Fibroblast of the aortic adventitia (primary cell): Measurements from ENCODE around the gene IL19. TPM values are rescaled to one million over a fixed set of nuclear protein-coding genes. Genes with fewer than 3 reads are reported as not detected.
A peak's percentile ranks its signal among the peaks of the same experiment; 100 is the strongest.

Experiments
- DNase-seq: peaks from one replicate; pipeline ENCODE4 v3.0.0-alpha.2; 2010; ENCODE audit warnings: low read depth
- H3K4me3 ChIP-seq: 2 replicates; pipeline ENCODE4 v1.5.1; 2011; ENCODE audit warnings: low read depth, mild to moderate bottlenecking, control low read depth, low read length, moderate library complexity
- CTCF ChIP-seq: IDR thresholded peaks from 2 replicates; pipeline ENCODE4 v1.5.1; 2011; ENCODE audit warnings: mild to moderate bottlenecking, low read length, control low read depth, inconsistent platforms; ENCODE audit not compliant: insufficient read depth
- total RNA-seq: library from RNA; depleted of rRNA; stranded (reverse); fragments of >200 nt; gene quantifications from 2 replicates; pipeline ENCODE4 v1.2.3, GENCODE V29; 2012; ENCODE audit warnings: low replicate concordance

IL19 gene
- total RNA-seq, 1 donor: not detected

DNA sequence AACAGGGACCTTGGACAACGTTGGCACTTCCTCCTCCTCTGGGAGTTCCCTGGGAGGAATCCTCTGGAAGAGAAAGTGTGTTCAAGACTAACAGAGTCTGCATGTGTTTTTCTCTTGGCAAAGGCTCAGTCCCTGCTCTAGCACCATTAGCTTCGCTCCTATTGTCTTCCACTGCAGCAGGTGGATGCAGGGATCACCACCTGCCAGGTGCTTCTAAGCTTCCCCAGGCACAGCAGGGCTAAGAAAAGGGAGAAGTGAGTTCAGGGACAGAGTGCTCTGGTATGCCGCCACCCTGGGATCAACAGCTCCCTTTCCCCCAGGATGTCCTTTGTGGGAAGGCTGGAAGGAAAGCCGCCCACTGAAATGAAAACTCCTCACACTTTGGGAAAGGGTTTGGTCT, 50.9 kb downstream of the IL19 start:
- DNase-seq: no peak
- H3K4me3 ChIP-seq: no peak overlapping the region
- TF ChIP-seq CTCF: no peak

DNA sequence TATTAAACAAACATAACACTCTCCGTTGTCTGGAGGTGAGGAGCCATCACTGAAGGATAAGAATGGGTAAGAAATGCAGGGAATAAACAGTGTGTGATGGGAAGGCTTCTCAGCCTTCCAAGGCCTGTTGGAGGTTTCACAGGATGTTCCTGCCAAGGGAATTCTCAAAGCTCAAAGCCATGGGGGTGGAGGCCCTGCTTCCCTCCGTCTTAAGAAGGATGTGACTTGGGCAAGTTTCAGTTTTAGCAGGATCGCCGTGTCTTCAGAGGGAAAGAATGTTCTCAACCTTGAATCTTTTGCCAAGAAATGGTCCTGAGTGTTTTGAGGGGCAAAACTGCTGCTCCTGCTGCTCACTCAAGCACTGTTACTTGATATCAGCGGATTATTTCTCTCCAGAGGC, 53.2 kb downstream of the IL19 start:
- TF ChIP-seq CTCF: no peak
- H3K4me3 ChIP-seq: no peak overlapping the region
- peak; percentile 72 for DNase-seq

DNA sequence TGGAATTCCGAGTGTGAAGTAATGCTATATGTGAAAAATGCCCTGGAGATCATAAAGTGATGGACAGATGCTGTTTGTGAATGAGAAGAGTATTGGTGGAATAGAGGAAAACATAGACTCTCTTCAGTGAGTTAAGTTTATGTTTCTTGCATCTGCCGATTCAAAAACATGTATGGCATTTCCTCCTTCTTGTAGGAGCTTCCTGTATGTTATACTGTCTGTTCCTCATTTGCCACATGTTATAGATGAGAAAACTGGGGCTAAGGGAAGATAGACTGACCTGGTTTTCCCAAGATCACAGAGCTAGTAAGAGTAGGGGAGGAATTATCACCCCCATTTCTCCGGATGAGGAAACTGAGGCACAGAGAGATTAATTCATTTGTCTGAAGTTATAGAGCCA, 53.8 kb downstream of the IL19 start:
- no peak for DNase-seq
- H3K4me3 ChIP-seq: no peak overlapping the region
- no peak for TF ChIP-seq CTCF

DNA sequence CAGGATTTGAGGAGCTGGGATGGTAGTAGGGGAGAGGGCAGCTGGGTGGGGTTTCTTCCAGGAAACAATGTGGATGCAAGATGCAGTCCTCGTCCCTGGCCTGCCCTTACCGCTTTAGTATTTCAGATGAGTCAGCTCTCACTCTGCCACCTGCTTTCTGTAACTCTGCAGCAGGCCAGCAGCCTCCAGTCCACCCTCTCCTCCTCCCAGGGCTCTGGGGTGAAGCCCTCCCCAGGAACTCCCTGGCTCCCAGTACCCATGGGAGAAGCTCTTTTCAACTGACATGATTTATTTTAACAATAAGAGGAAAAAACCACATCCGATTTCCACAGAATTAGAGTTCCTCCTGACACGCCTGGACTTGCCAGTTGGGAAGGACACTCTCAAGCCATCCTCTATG, 55.8 kb downstream of the IL19 start:
- no peak overlapping the region for H3K4me3 ChIP-seq
- peak; percentile 28 for DNase-seq
- no peak for TF ChIP-seq CTCF

GRCh38 chr1:206828061-206828460, 57.5 kb downstream of the IL19 start:
- no peak overlapping the region for H3K4me3 ChIP-seq
- TF ChIP-seq CTCF: no peak
- DNase-seq: no peak

GRCh38 chr1:206828765-206829164, 58.2 kb downstream of the IL19 start:
- DNase-seq: no peak
- TF ChIP-seq CTCF: peak; percentile 31
- H3K4me3 ChIP-seq: no peak overlapping the region

DNA sequence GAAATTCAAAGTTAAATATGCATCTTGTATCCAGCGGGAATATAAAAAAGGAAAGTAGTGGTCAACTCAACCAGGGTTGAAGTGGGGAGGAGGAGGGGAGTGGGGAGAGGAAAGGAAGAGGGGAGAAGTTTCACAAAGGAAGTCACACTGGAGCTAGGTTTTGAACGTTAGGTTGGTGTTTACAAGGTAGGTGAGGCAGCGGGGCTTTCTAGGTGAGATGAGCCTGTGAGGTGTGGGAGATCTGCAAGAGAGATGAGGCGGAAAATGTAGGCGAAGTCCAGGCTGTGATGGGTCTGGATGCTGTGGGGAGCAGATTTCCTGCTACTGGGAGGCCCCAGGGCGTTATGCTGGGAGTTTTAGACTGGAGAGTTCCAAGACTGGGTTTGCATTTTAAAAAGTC, 58.7 kb downstream of the IL19 start:
- no peak for DNase-seq
- H3K4me3 ChIP-seq: no peak overlapping the region
- TF ChIP-seq CTCF: no peak
